Small intestine (tissue), 7 donors: ENCODE data around the gene LDLRAD3. TPM values are rescaled to one million over a fixed set of nuclear protein-coding genes. Genes with fewer than 3 reads are reported as not detected.
A peak's percentile ranks its signal among the peaks of the same experiment; 100 is the strongest.

ENCODE experiments used
- DNase-seq, 2 donors: peaks; one replicate each; pipeline versions ENCODE4 v3.0.0 to v3.0.0-alpha.2; 2013
- FAIRE-seq: peaks from 2 replicates; lab custom pipeline; 2012; peaks lifted over from hg19 to GRCh38; lab: Jason Lieb, UNC
- H3K27ac ChIP-seq, 3 donors: one replicate each; pipeline ENCODE4 v1.5.1; 2013; ENCODE audit warnings: low read length in 2 of 3, mild to moderate bottlenecking in 2 of 3, control low read depth in 1 of 3, inconsistent platforms in 1 of 3, low read depth in 1 of 3, moderate library complexity in 1 of 3
- H3K27me3 ChIP-seq, 3 donors: one replicate each; pipeline ENCODE4 v1.6.1; 2013; ENCODE audit warnings: low read length in 3 of 3, inconsistent platforms in 1 of 3; ENCODE audit not compliant: control insufficient read depth in 3 of 3, insufficient read depth in 3 of 3
- H3K36me3 ChIP-seq, 3 donors: one replicate each; pipeline ENCODE4 v1.6.1; 2013; ENCODE audit warnings: low read length in 3 of 3, inconsistent platforms in 1 of 3, low read depth in 1 of 3, mild to moderate bottlenecking in 1 of 3, moderate library complexity in 1 of 3; ENCODE audit not compliant: control insufficient read depth in 3 of 3, insufficient read depth in 2 of 3
- H3K4me1 ChIP-seq, 3 donors: one replicate each; pipeline ENCODE4 v1.6.1; 2013; ENCODE audit warnings: low read length in 2 of 3, inconsistent platforms in 1 of 3, low read depth in 1 of 3, mild to moderate bottlenecking in 1 of 3, moderate library complexity in 1 of 3; ENCODE audit not compliant: control insufficient read depth in 3 of 3, insufficient read depth in 2 of 3
- H3K4me3 ChIP-seq, 3 donors: one replicate each; pipeline ENCODE4 v1.5.1; 2013; ENCODE audit warnings: low read length in 3 of 3, control low read depth in 1 of 3, inconsistent platforms in 1 of 3, low read depth in 1 of 3, mild to moderate bottlenecking in 1 of 3, moderate library complexity in 1 of 3
- H3K9me3 ChIP-seq, 2 donors: one replicate each; pipeline ENCODE4 v1.6.1; 2013; ENCODE audit warnings: low read depth in 1 of 2, low read length in 1 of 2; ENCODE audit not compliant: control insufficient read depth in 2 of 2, insufficient read depth in 1 of 2
- WGBS, 3 donors: extraction: QIAGEN DNeasy Blood & Tissue Kit; methylation state at CpG; one replicate each; pipeline ENCODE4 v1.1.7; 2013; 5-methylcytosine and 5-hydroxymethylcytosine counted together
- polyA plus RNA-seq, 4 donors: library from polyadenylated mRNA; stranded (reverse) in 3 of 4; unstranded in 1 of 4; fragments of 200-250 nt in 3 of 4; fragments of 120-200 nt in 1 of 4; gene quantifications; one replicate each; pipeline versions ENCODE4 v1.2.1 to v1.2.3, GENCODE V29; 2013
- donor health status: healthy with polysubstance abuse.
- donor health status: control.
- donor health status: control.
- donor health status: Bipolar disorder and iron deficiency.
- donor health status: healthy.

Gene LDLRAD3
- polyA plus RNA-seq, 4 donors: 0.22 to 6.9 (median 3.5) TPM

GRCh38 chr11:35937700-35938099 is 6.2 kb upstream of the LDLRAD3 start:
- FAIRE-seq: no peak
- no peaks in the 10 kb centered on the region for H3K36me3 ChIP-seq
- 86 to 90% (median 89%) methylated on average over 6 of the region's 6 CpGs for WGBS, 3 donors

GRCh38 chr11:35938231-35938630 is 5.6 kb upstream of the LDLRAD3 start:
- Histone ChIP-seq H3K4me1 (peaks cover 0 to 2% (median 0%) of the 10 kb centered on the region in 3 donors), H3K27me3 (peaks cover 0 to 3% (median 0%) of the 10 kb centered on the region in 3 donors), H3K27ac (no peak overlapping the region), H3K36me3 (no peaks in the 10 kb centered on the region), H3K9me3 (no peaks in the 10 kb centered on the region), H3K4me3 (no peak overlapping the region)
- 93 to 96% (median 94%) methylated on average over 9 of the region's 9 CpGs for WGBS, 3 donors
- DNase-seq: no peak
- FAIRE-seq: no peak

More at GRCh38 chr11:35937700-35938099, 6.2 kb upstream of the LDLRAD3 start:
- Histone ChIP-seq H3K9me3 (no peaks in the 10 kb centered on the region), H3K27ac (no peak overlapping the region), H3K27me3 (peaks cover 0 to 3% (median 0%) of the 10 kb centered on the region in 3 donors), H3K4me3 (no peak overlapping the region), H3K4me1 (no peaks in the 10 kb centered on the region)
- no peak for DNase-seq

GRCh38 chr11:35943309-35943708 is 553 bp upstream of the LDLRAD3 start:
- 16 to 27% (median 20%) methylated on average over 9 of the region's 9 CpGs for WGBS, 3 donors
- Histone ChIP-seq H3K27ac (peak overlapping the region in 2 of 3 donors; percentile 39 to 68), H3K27me3 (no peaks in the 10 kb centered on the region), H3K4me3 (peak overlapping the region in 2 of 3 donors; percentile 59 to 72), H3K36me3 (no peaks in the 10 kb centered on the region), H3K9me3 (no peaks in the 10 kb centered on the region), H3K4me1 (peaks cover 0 to 12% (median 0%) of the 10 kb centered on the region in 3 donors)
- no peak for FAIRE-seq
- no peak for DNase-seq

GRCh38 chr11:35944503-35945136 is 758 bp downstream of the LDLRAD3 start:
- H3K4me1 ChIP-seq: peaks cover 0 to 12% (median 0%) of the 10 kb centered on the region in 3 donors
- no peaks in the 10 kb centered on the region for H3K9me3 ChIP-seq
- DNase-seq: no peak
- H3K27ac ChIP-seq: peak overlapping the region in 2 of 3 donors; percentile 40 to 76
- no peaks in the 10 kb centered on the region for H3K27me3 ChIP-seq
- H3K36me3 ChIP-seq: no peaks in the 10 kb centered on the region
- WGBS, 3 donors: 4 to 21% (median 21%) methylated on average over 32 of the region's 32 CpGs
- peak overlapping the region in 2 of 3 donors; percentile 71 to 72 for H3K4me3 ChIP-seq
- no peak for FAIRE-seq

GRCh38 chr11:35945137-35945518 is 1.3 kb downstream of the LDLRAD3 start:
- Histone ChIP-seq H3K27me3 (no peaks in the 10 kb centered on the region), H3K27ac (peak overlapping the region in 1 of 3 donors; percentile 76), H3K9me3 (no peaks in the 10 kb centered on the region), H3K4me3 (peak overlapping the region in 1 of 3 donors; percentile 71), H3K36me3 (no peaks in the 10 kb centered on the region), H3K4me1 (peaks cover 0 to 12% (median 0%) of the 10 kb centered on the region in 3 donors)
- WGBS, 3 donors: 69 to 74% (median 73%) methylated on average over 2 of the region's 2 CpGs
- DNase-seq (no peak), FAIRE-seq (no peak)

GRCh38 chr11:35946766-35947165 is 2.9 kb downstream of the LDLRAD3 start:
- Histone ChIP-seq H3K4me3 (no peak overlapping the region), H3K36me3 (no peaks in the 10 kb centered on the region), H3K27me3 (no peaks in the 10 kb centered on the region), H3K4me1 (peaks cover 0 to 12% (median 0%) of the 10 kb centered on the region in 3 donors), H3K27ac (no peak overlapping the region), H3K9me3 (no peaks in the 10 kb centered on the region)
- no peak for FAIRE-seq
- WGBS, 3 donors: 45 to 58% (median 53%) methylated on average over 3 of the region's 3 CpGs
- DNase-seq: no peak

GRCh38 chr11:35947437-35947836 is 3.6 kb downstream of the LDLRAD3 start:
- peaks cover 0 to 12% (median 0%) of the 10 kb centered on the region in 3 donors for H3K4me1 ChIP-seq
- no peaks in the 10 kb centered on the region for H3K27me3 ChIP-seq
- no peak overlapping the region for H3K27ac ChIP-seq
- H3K36me3 ChIP-seq: no peaks in the 10 kb centered on the region
- H3K9me3 ChIP-seq: no peaks in the 10 kb centered on the region
- FAIRE-seq (no peak), DNase-seq (no peak)
- no peak overlapping the region for H3K4me3 ChIP-seq
- WGBS, 3 donors: 92 to 100% (median 98%) methylated on average over 4 of the region's 4 CpGs

GRCh38 chr11:35949242-35949641 is 5.4 kb downstream of the LDLRAD3 start:
- Histone ChIP-seq H3K4me3 (no peak overlapping the region), H3K27ac (no peak overlapping the region), H3K9me3 (no peaks in the 10 kb centered on the region), H3K27me3 (no peaks in the 10 kb centered on the region), H3K36me3 (no peaks in the 10 kb centered on the region), H3K4me1 (peaks cover 0 to 6% (median 0%) of the 10 kb centered on the region in 3 donors)
- no peak for FAIRE-seq
- DNase-seq: no peak
- WGBS, 3 donors: 73 to 87% (median 84%) methylated on average over 3 of the region's 3 CpGs
